Measurements from ENCODE around the gene SH3TC2. TPM values are rescaled to one million over a fixed set of nuclear protein-coding genes. Genes with fewer than 3 reads are reported as not detected.

SH3TC2 gene
- total and polyA plus RNA-seq, 10 of the 15 experiments (the other 5 are each of a cell fraction or from before 2014, with no cell fraction given), result not detected

DNA sequence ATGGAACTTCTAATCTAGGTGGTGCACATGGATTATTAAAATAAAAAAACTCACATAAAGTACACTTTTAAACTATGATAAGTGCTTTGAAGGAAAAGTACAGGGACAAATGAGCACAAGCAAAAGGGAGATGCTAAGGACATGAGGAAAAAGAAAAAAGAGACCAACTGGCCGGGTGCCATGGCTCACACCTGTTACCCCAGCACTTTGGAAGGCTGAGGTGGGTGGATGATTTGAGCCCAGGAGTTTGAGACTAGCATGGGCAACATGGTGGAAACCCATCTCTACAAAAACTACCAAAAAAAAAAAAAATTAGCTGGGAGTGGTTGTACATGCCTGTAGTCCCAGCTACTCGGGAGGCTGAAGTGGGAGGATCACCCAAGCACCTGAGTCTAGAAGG, 67.1 kb downstream of the SH3TC2 start:
- Histone ChIP-seq H3K79me2 (ENCODE audit: control insufficient read depth, insufficient read depth, low read length) (no peaks in the 10 kb centered on the region), H3K4me2 (ENCODE audit: control insufficient read depth, insufficient read depth) (no peak overlapping the region), H3K36me3 (ENCODE audit: control insufficient read depth in 2 of 2, insufficient read depth in 2 of 2, low read length in 1 of 2) (no peaks in the 10 kb centered on the region), H3K9me3 (replicated peaks; ENCODE audit: control insufficient read depth, insufficient read depth, low read length) (no peaks in the 10 kb centered on the region), H3K4me1 (ENCODE audit: control insufficient read depth, insufficient read depth, low read length) (no peaks in the 10 kb centered on the region), H3K9ac (ENCODE audit: control insufficient read depth, insufficient read depth, low read length) (no peak overlapping the region), H4K20me1 (ENCODE audit: control insufficient read depth, insufficient read depth) (no peaks in the 10 kb centered on the region), H3K27me3 (replicated peaks in 1 of 2; ENCODE audit: control insufficient read depth in 2 of 2, insufficient read depth in 2 of 2, low read length in 1 of 2) (no peaks in the 10 kb centered on the region), H3K27ac (ENCODE audit: control insufficient read depth, insufficient read depth) (no peak overlapping the region), H2AFZ (ENCODE audit: control insufficient read depth, low read depth, low read length) (no peak overlapping the region), H3K4me3 (no peak overlapping the region)
- FAIRE-seq, result no peak
- ChIA-PET RAD21 (ENCODE audit: unreplicated experiment) (interaction anchor here (0.6 kb wide), 1 partner anchor 231 kb away, joined by 3 read pairs; no protein-coding TSS in a partner anchor), POLR2A (no interaction called here), SMC1A (ENCODE audit: uncharacterized antibody, unreplicated experiment) (interaction anchor here (0.6 to 8.0 kb wide), 9 partner anchors 10 to 263 kb away, joined by 3 to 55 read pairs (median 4); no protein-coding TSS in a partner anchor), CTCF (interaction anchor here (0.8 to 10.9 kb wide), 10 partner anchors 13 to 262 kb away, joined by 3 to 105 read pairs (median 6); no protein-coding TSS in a partner anchor)
- no TSS peak for BruUV-seq (replicated peaks)
- DNase-seq (ENCODE audit: low read depth, low spot score), result no peak
- WGBS (ENCODE audit: insufficient coverage, insufficient replicate concordance, low lambda C conversion rate, missing lambda C conversion rate), result 0% methylated on average over 2 of the region's 2 CpGs
- no peak for ATAC-seq
- no peak for TF ChIP-seq ETV6 (conservative IDR thresholded peaks at IDR 0.05 in 1 of 2, IDR thresholded peaks at IDR 0.05 in 1 of 2; ENCODE audit: borderline replicate concordance in 1 of 2, low read depth in 1 of 2)
- no peak for TF ChIP-seq EED (IDR thresholded peaks at IDR 0.05; ENCODE audit: low read depth)
- no peak for TF ChIP-seq SP1 (IDR thresholded peaks at IDR 0.05; ENCODE audit: low read depth, low read length)
- no peak for TF ChIP-seq HDAC2 (IDR thresholded peaks at IDR 0.05)
- TF ChIP-seq IRF4 (IDR thresholded peaks at IDR 0.05; ENCODE audit: low read depth, low read length), result no peak
- no peak for TF ChIP-seq MYB (IDR thresholded peaks at IDR 0.05; ENCODE audit: borderline replicate concordance, low read depth, low read length)
- TF ChIP-seq, protein P1, sequence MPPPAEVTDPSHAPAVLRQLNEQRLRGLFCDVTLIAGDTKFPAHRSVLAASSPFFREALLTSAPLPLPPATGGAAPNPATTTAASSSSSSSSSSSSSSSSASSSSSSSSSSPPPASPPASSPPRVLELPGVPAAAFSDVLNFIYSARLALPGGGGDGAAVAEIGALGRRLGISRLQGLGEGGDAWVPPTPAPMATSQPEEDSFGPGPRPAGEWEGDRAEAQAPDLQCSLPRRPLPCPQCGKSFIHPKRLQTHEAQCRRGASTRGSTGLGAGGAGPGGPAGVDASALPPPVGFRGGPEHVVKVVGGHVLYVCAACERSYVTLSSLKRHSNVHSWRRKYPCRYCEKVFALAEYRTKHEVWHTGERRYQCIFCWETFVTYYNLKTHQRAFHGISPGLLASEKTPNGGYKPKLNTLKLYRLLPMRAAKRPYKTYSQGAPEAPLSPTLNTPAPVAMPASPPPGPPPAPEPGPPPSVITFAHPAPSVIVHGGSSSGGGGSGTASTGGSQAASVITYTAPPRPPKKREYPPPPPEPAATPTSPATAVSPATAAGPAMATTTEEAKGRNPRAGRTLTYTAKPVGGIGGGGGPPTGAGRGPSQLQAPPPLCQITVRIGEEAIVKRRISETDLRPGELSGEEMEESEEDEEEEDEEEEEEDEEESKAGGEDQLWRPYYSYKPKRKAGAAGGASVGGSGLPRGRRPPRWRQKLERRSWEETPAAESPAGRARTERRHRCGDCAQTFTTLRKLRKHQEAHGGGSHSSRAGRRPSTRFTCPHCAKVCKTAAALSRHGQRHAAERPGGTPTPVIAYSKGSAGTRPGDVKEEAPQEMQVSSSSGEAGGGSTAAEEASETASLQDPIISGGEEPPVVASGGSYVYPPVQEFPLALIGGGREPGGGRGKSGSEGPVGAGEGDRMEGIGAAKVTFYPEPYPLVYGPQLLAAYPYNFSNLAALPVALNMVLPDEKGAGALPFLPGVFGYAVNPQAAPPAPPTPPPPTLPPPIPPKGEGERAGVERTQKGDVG (CRISPR knock-in tag; IDR thresholded peaks at IDR 0.05), result no peak
- no peak for TF ChIP-seq BMI1 (IDR thresholded peaks at IDR 0.05; ENCODE audit: borderline replicate concordance)
- no peak for TF ChIP-seq RUNX3 (IDR thresholded peaks at IDR 0.05; ENCODE audit: low read length)
- TF ChIP-seq ZSCAN29 (IDR thresholded peaks at IDR 0.05), result no peak
- TF ChIP-seq KDM1A (IDR thresholded peaks at IDR 0.05; ENCODE audit: borderline replicate concordance), result no peak
- no peak for TF ChIP-seq CHD4 (IDR thresholded peaks at IDR 0.05)
- in situ Hi-C loops (cut with MboI), result no loop called here
- intact Hi-C loops (cut with micrococcal nuclease; ENCODE audit: unreplicated experiment), result no loop called here

All from GM12878 (cell line).